Stomach (tissue), 4 donors: ENCODE data around the gene OR5H6.

Experiments
- CTCF ChIP-seq, 7 experiments: fragments of 450-650 bp in 4 of 7; fragments of 200-600 bp in 3 of 7; sonication (generic) in 3 of 7; IDR thresholded peaks; one replicate each; pipeline ENCODE4 v1.5.1; 2016 to 2019; ENCODE audit warnings: antibody characterized with exemption in 7 of 7, control low read depth in 2 of 7, mild to moderate bottlenecking in 1 of 7
- EP300 ChIP-seq: sonication (generic); formaldehyde crosslinking; IDR thresholded peaks from one replicate; pipeline ENCODE4 v1.6.1; 2017; ENCODE audit warnings: antibody characterized with exemption
- POLR2AphosphoS5 ChIP-seq, 3 donors: sonication (generic); formaldehyde crosslinking; IDR thresholded peaks; one replicate each; pipeline ENCODE4 v1.6.1; 2016; ENCODE audit warnings: antibody characterized with exemption in 3 of 3

- TF ChIP-seq CTCF (IDR thresholded peaks at IDR 0.05) = no peak
- TF ChIP-seq EP300 = no peak
- no peak for TF ChIP-seq POLR2AphosphoS5 (IDR thresholded peaks at IDR 0.05)
Measured at GRCh38 chr3:98262046-98262445, 2.0 kb upstream of the OR5H6 start.
